ENCODE results near the gene TTF1. TPM values are rescaled to one million over a fixed set of nuclear protein-coding genes. Genes with fewer than 3 reads are reported as not detected.

Gene TTF1
- total and polyA plus RNA-seq, 9 of the 15 experiments (the other 6 are each of a cell fraction or from before 2014, with no cell fraction given): 9.0 to 18.5 (median 15.8) TPM

DNA sequence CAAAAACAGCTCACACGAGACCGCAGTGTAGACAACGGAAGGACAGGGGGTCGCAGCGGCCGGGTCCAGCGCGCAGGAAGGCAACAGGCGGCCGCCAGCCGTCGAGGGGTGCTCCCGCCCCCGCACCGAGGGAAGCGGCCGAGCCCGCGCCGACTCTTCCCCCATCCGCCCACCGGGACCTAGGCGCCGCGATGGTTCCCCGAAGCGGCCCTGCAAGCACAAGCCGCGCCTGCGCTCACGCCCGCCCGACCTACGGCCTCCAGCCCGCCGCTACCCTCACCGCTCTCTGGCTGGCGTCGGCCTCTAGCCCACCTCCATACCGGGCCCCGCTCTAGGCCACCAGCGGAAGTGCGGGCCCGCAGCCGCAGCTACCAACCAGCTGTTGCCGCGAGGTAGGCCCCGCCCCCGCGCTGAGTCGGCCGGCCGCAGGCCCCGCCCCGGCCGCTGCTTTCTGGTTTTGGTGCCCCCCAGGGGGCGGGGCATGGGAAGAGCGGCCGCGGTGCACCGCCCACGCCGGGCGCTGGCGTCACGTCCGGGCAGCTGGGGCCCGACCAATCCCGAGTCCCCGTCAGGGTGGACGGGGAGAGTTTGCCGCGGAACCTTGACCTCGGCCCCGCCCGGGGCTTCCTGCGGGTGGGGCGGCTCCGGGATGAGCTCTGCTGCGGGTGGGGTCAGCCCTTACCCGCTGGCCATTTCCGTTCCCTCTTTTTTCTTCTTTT is 51.8 kb downstream of the TTF1 start, which contains the start of gene SETX (continued):
- TF ChIP-seq POLR2H (tag; IDR thresholded peaks at IDR 0.05; ENCODE audit: low read depth) (peak; percentile 62), ZBTB7A (IDR thresholded peaks at IDR 0.05; ENCODE audit: borderline replicate concordance, control insufficient read depth, low read depth, low read length) (peak; percentile 57; the same call in 1 of the 2 replicates), ZNF75A (CRISPR knock-in tag; IDR thresholded peaks at IDR 0.05) (no peak), SMAD4 (CRISPR knock-in tag; conservative IDR thresholded peaks at IDR 0.05) (peak; percentile 36; the same call in 1 of the 2 replicates), MTA3 (IDR thresholded peaks at IDR 0.05; ENCODE audit: borderline replicate concordance) (0 out of 2 replicates have a peak, but pooled peaks have one; percentile 69), GATAD2A (IDR thresholded peaks at IDR 0.05) (peak; percentile 71; the same call in 1 of the 2 replicates), PHF8 (IDR thresholded peaks at IDR 0.05; ENCODE audit: borderline replicate concordance, low read length) (peak; percentile 97), RB1 (IDR thresholded peaks at IDR 0.05; ENCODE audit: low read depth) (peak; percentile 45), HNRNPL (IDR thresholded peaks at IDR 0.05; ENCODE audit: low read depth, low read length) (peak; percentile 62; the same call in 1 of the 2 replicates), GATAD2B (IDR thresholded peaks at IDR 0.05; ENCODE audit: borderline replicate concordance) (0 out of 2 replicates have a peak, but pooled peaks have one; percentile 38), ELF2 (CRISPR knock-in tag; IDR thresholded peaks at IDR 0.05) (peak; percentile 40; the same call in 1 of the 2 replicates), GABPB1 (CRISPR knock-in tag; IDR thresholded peaks at IDR 0.05) (peak; percentile 92), NONO (IDR thresholded peaks at IDR 0.05; ENCODE audit: low read depth in 2 of 2, low read length in 1 of 2) (peak in 1 of 2 experiments; percentile 92; a peak in 2 of 4 replicates), ZFX (CRISPR knock-in tag; IDR thresholded peaks at IDR 0.05) (peak; percentile 96), HCFC1 (IDR thresholded peaks at IDR 0.05; ENCODE audit: low read depth, low read length) (peak; percentile 39; the same call in 1 of the 2 replicates), SMARCA5 (IDR thresholded peaks at IDR 0.05) (no peak), RBBP5 (IDR thresholded peaks at IDR 0.05; ENCODE audit: borderline replicate concordance, insufficient read depth, low read length, poor library complexity, severe bottlenecking) (peak; percentile 80), BRD9 (IDR thresholded peaks at IDR 0.05; ENCODE audit: low read depth, partially characterized antibody) (peak; percentile 72), SP1 (CRISPR knock-in tag; IDR thresholded peaks at IDR 0.05) (peak; percentile 69), MED1 (CRISPR knock-in tag; IDR thresholded peaks at IDR 0.05; ENCODE audit: borderline replicate concordance) (0 out of 2 replicates have a peak, but pooled peaks have one; percentile 9), MAZ (CRISPR knock-in tag; conservative IDR thresholded peaks at IDR 0.05 in 1 of 2, IDR thresholded peaks at IDR 0.05 in 1 of 2) (peak; percentile 96 to 99), ZBTB17 (CRISPR knock-in tag; IDR thresholded peaks at IDR 0.05) (0 out of 2 replicates have a peak, but pooled peaks have one; percentile 34), SMAD2 (IDR thresholded peaks at IDR 0.05; ENCODE audit: low read depth, low read length) (no peak)
- TF ChIP-seq, protein P1, sequence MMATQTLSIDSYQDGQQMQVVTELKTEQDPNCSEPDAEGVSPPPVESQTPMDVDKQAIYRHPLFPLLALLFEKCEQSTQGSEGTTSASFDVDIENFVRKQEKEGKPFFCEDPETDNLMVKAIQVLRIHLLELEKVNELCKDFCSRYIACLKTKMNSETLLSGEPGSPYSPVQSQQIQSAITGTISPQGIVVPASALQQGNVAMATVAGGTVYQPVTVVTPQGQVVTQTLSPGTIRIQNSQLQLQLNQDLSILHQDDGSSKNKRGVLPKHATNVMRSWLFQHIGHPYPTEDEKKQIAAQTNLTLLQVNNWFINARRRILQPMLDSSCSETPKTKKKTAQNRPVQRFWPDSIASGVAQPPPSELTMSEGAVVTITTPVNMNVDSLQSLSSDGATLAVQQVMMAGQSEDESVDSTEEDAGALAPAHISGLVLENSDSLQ (IDR thresholded peaks at IDR 0.05): peak; percentile 22; the same call in 1 of the 2 replicates
- TF ChIP-seq, protein P2, sequence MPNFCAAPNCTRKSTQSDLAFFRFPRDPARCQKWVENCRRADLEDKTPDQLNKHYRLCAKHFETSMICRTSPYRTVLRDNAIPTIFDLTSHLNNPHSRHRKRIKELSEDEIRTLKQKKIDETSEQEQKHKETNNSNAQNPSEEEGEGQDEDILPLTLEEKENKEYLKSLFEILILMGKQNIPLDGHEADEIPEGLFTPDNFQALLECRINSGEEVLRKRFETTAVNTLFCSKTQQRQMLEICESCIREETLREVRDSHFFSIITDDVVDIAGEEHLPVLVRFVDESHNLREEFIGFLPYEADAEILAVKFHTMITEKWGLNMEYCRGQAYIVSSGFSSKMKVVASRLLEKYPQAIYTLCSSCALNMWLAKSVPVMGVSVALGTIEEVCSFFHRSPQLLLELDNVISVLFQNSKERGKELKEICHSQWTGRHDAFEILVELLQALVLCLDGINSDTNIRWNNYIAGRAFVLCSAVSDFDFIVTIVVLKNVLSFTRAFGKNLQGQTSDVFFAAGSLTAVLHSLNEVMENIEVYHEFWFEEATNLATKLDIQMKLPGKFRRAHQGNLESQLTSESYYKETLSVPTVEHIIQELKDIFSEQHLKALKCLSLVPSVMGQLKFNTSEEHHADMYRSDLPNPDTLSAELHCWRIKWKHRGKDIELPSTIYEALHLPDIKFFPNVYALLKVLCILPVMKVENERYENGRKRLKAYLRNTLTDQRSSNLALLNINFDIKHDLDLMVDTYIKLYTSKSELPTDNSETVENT (CRISPR knock-in tag; IDR thresholded peaks at IDR 0.05): peak; percentile 43

Data from K562 (cell line).